CD4-positive, alpha-beta T cell (primary cell): ENCODE results near the gene PRDM16. TPM values are rescaled to one million over a fixed set of nuclear protein-coding genes. Genes with fewer than 3 reads are reported as not detected.

Experiments used
- ATAC-seq: fragments of 200-7000 bp; cut with Tn5 transposase; one replicate; pipeline ENCODE4 v1.10.0; 2022; ENCODE audit warnings: mild to moderate bottlenecking; ENCODE audit not compliant: poor library complexity
- CTCF ChIA-PET: fragments of 350-600 bp; sonication (Branson Sonifier 250); formaldehyde crosslinking; loops from one replicate; lab custom pipeline; 2021; ENCODE audit warnings: antibody characterized with exemption, inconsistent platforms; lab: Charles Lee
- POLR2A ChIA-PET: fragments of 350-600 bp; sonication (Branson Sonifier 250); formaldehyde crosslinking; loops from one replicate; lab custom pipeline; 2021; ENCODE audit warnings: antibody characterized with exemption, inconsistent platforms; lab: Charles Lee
- DNase-seq, 14 experiments: peaks; one replicate each; pipeline ENCODE4 v3.0.0-alpha.2; 2013 to 2020; ENCODE audit warnings: mixed read lengths in 2 of 14
- H3K27ac ChIP-seq, 2 donors: one replicate each; pipeline versions ENCODE4 v1.5.1 to v1.7.0; 2013; ENCODE audit warnings: low read length in 2 of 2, low read depth in 1 of 2, mild to moderate bottlenecking in 1 of 2
- H3K27me3 ChIP-seq, 2 experiments: 1 replicate in 1 of 2; 2 replicates in 1 of 2; pipeline versions ENCODE4 v1.6.1 to v1.7.0; 2013; ENCODE audit warnings: low read length in 2 of 2, control low read depth in 1 of 2, mild to moderate bottlenecking in 1 of 2, moderate library complexity in 1 of 2; ENCODE audit not compliant: insufficient read depth in 2 of 2, control insufficient read depth in 1 of 2
- H3K36me3 ChIP-seq: one replicate; pipeline ENCODE4 v1.6.1; 2013; ENCODE audit warnings: low read length, control low read depth; ENCODE audit not compliant: insufficient read depth
- H3K4me1 ChIP-seq: one replicate; pipeline ENCODE4 v1.6.1; 2013; ENCODE audit warnings: low read length, control low read depth; ENCODE audit not compliant: insufficient read depth
- H3K4me3 ChIP-seq: one replicate; pipeline ENCODE4 v1.5.1; 2013; ENCODE audit warnings: mild to moderate bottlenecking, low read length, moderate library complexity
- H3K9me3 ChIP-seq, 2 experiments: 1 replicate in 1 of 2; 2 replicates in 1 of 2; pipeline versions ENCODE4 v1.6.1 to v1.7.0; 2013; ENCODE audit warnings: low read length in 2 of 2, mild to moderate bottlenecking in 2 of 2, control low read depth in 1 of 2, moderate library complexity in 1 of 2; ENCODE audit not compliant: control insufficient read depth in 1 of 2, insufficient read depth in 1 of 2
- H3K27ac Mint-ChIP-seq: one replicate; pipeline ENCODE4 v1.8.0; 2020; ENCODE audit warnings: mixed read lengths
- H3K27me3 Mint-ChIP-seq: one replicate; pipeline ENCODE4 v1.8.0; 2021; ENCODE audit warnings: mixed read lengths
- H3K36me3 Mint-ChIP-seq: one replicate; pipeline ENCODE4 v1.8.0; 2021; ENCODE audit warnings: low read depth, mixed read lengths
- H3K4me1 Mint-ChIP-seq: one replicate; pipeline ENCODE4 v1.8.0; 2021; ENCODE audit warnings: low read depth, mixed read lengths
- H3K4me3 Mint-ChIP-seq: one replicate; pipeline ENCODE4 v1.8.0; 2020; ENCODE audit warnings: mild to moderate bottlenecking, mixed read lengths
- H3K9me3 Mint-ChIP-seq: one replicate; pipeline ENCODE4 v1.8.0; 2020; ENCODE audit warnings: mixed read lengths
- CTCF ChIP-seq: fragments of 200-600 bp; IDR thresholded peaks from one replicate; pipeline ENCODE4 v1.8.0; 2022; ENCODE audit warnings: antibody characterized with exemption, mild to moderate bottlenecking
- intact Hi-C, 2 experiments: fragments of 100-400 bp; cut with DNase I in 1 of 2; cut with micrococcal nuclease in 1 of 2; formaldehyde crosslinking; loops; one replicate each; pipeline versions ENCODE4 v1.15.1 to v1.9.0; 2023 to 2025; cut with DNase I, micrococcal nuclease
- total RNA-seq, 174 experiments: library from RNA in 2 of 174; stranded (reverse) in 2 of 174; gene quantifications; one replicate each; pipeline ENCODE4 v1.2.3 and lab custom pipeline; 2021 to 2026

PRDM16 gene
- total RNA-seq, 2 experiments from 2014 or later = not detected

DNA sequence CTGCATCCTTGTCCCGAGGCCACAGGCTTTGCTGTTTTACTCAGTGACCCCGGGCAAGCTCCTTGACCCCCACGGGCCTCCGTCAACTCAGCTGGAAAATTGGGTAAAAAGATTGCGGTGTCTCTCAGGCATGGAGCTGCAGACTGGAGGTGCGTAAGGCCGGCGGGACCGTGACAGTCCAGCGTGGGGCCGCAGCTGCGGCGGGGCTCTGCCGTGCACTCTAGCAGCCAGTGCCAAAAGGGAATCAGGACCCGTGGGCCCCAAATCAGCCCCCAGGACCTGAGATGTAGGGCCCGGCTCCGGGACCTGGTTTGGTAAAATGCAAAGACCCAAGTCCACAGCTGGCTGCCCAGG is 158.3 kb downstream of the PRDM16 start:
- H3K9me3 ChIP-seq = no peaks in the 10 kb centered on the region
- DNase-seq (no peak), ATAC-seq (no peak)
- no peak overlapping the region for H3K27ac ChIP-seq
- Mint-ChIP-seq H3K9me3 (no peaks in the 10 kb centered on the region), H3K36me3 (no peaks in the 10 kb centered on the region), H3K27me3 (no peaks in the 10 kb centered on the region), H3K4me3 (no peak overlapping the region), H3K4me1 (no peaks in the 10 kb centered on the region), H3K27ac (no peak overlapping the region)
- H3K4me3 ChIP-seq = no peak overlapping the region
- no peaks in the 10 kb centered on the region for H3K4me1 ChIP-seq
- POLR2A ChIA-PET = no interaction called here
- TF ChIP-seq CTCF = no peak
- no peaks in the 10 kb centered on the region for H3K36me3 ChIP-seq
- H3K27me3 ChIP-seq = no peaks in the 10 kb centered on the region
- intact Hi-C loops = no loop called here
- CTCF ChIA-PET = no interaction called here

DNA sequence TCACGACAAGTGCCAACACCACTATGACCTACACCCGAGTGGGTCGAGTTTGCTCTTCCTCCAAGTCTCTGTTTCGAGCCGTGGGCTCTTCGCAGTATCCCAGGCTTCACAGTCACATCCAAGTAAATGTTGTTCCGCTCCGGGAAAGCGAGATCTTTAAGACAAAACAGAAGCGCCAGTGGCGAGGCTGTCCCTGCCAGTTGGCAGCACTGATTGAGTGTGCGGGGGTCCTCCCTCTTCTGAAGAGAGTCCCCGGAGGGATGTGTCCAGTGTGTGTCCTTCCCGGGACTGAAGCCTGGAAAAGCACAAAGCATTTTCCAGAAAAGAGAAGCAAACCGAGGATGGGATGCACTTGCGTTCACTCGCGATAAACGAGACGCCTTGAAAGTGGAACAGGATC is 158.9 kb downstream of the PRDM16 start:
- Histone ChIP-seq H3K27me3 (peaks cover 0 to under 1% of the 10 kb centered on the region in 2 experiments), H3K9me3 (no peaks in the 10 kb centered on the region), H3K36me3 (no peaks in the 10 kb centered on the region), H3K4me3 (no peak overlapping the region), H3K4me1 (no peaks in the 10 kb centered on the region), H3K27ac (no peak overlapping the region)
- intact Hi-C loops = no loop called here
- H3K4me1 Mint-ChIP-seq = no peaks in the 10 kb centered on the region
- TF ChIP-seq CTCF = no peak
- no peak for ATAC-seq
- ChIA-PET POLR2A (no interaction called here), CTCF (no interaction called here)
- no peaks in the 10 kb centered on the region for H3K36me3 Mint-ChIP-seq
- no peaks in the 10 kb centered on the region for H3K27me3 Mint-ChIP-seq
- DNase-seq = no peak
- no peak overlapping the region for H3K27ac Mint-ChIP-seq
- H3K4me3 Mint-ChIP-seq = no peak overlapping the region
- H3K9me3 Mint-ChIP-seq = no peaks in the 10 kb centered on the region

- no peak for ATAC-seq
- Histone ChIP-seq H3K4me1 (no peaks in the 10 kb centered on the region), H3K36me3 (no peaks in the 10 kb centered on the region), H3K27me3 (peaks cover 0 to 2% of the 10 kb centered on the region in 2 experiments), H3K4me3 (no peak overlapping the region), H3K27ac (no peak overlapping the region), H3K9me3 (no peaks in the 10 kb centered on the region)
- DNase-seq = no peak
- no peak for TF ChIP-seq CTCF
- no peaks in the 10 kb centered on the region for H3K36me3 Mint-ChIP-seq
- ChIA-PET POLR2A (no interaction called here), CTCF (no interaction called here)
- no peak overlapping the region for H3K27ac Mint-ChIP-seq
- H3K4me3 Mint-ChIP-seq = no peak overlapping the region
- no peaks in the 10 kb centered on the region for H3K27me3 Mint-ChIP-seq
- H3K9me3 Mint-ChIP-seq = no peaks in the 10 kb centered on the region
- intact Hi-C loops = no loop called here
- H3K4me1 Mint-ChIP-seq = no peaks in the 10 kb centered on the region
Observed at GRCh38 chr1:3229081-3229725, 160.2 kb downstream of the PRDM16 start.
